ENCODE data around the gene PLA2G4B.

PLA2G4B gene

GRCh38 chr15:41801185-41801584 is 37.5 kb upstream of the PLA2G4B start:
- Histone ChIP-seq H3K79me2 (ENCODE audit: insufficient read depth, low read depth) (no peaks in the 10 kb centered on the region), H3K36me3 (ENCODE audit: insufficient read depth) (no peaks in the 10 kb centered on the region), H2AFZ (ENCODE audit: low read depth) (no peak overlapping the region), H3K4me2 (no peak overlapping the region), H3K4me3 (IDR thresholded peaks at IDR 0.05; ENCODE audit: insufficient read depth, low read depth, low read length) (no peak overlapping the region), H3K4me1 (ENCODE audit: low read depth, poor library complexity, severe bottlenecking) (peaks cover 35% of the 10 kb centered on the region), H3K27ac (no peak overlapping the region), H4K20me1 (ENCODE audit: insufficient read depth) (no peaks in the 10 kb centered on the region), H3K27me3 (ENCODE audit: insufficient read depth, low read depth) (no peaks in the 10 kb centered on the region), H3K9ac (no peak overlapping the region)
- TF ChIP-seq CTCF (conservative IDR thresholded peaks at IDR 0.05; ENCODE audit: low read depth, low read length), result no peak

GRCh38 chr15:41801850-41802455 is 36.7 kb upstream of the PLA2G4B start:
- TF ChIP-seq CTCF (conservative IDR thresholded peaks at IDR 0.05; ENCODE audit: low read depth, low read length), result no peak
- Histone ChIP-seq H2AFZ (ENCODE audit: low read depth) (no peak overlapping the region), H4K20me1 (ENCODE audit: insufficient read depth) (no peaks in the 10 kb centered on the region), H3K4me3 (IDR thresholded peaks at IDR 0.05; ENCODE audit: insufficient read depth, low read depth, low read length) (no peak overlapping the region), H3K27ac (no peak overlapping the region), H3K36me3 (ENCODE audit: insufficient read depth) (no peaks in the 10 kb centered on the region), H3K27me3 (ENCODE audit: insufficient read depth, low read depth) (no peaks in the 10 kb centered on the region), H3K9ac (no peak overlapping the region), H3K79me2 (ENCODE audit: insufficient read depth, low read depth) (no peaks in the 10 kb centered on the region), H3K4me1 (ENCODE audit: low read depth, poor library complexity, severe bottlenecking) (peaks cover 29% of the 10 kb centered on the region), H3K4me2 (no peak overlapping the region)

GRCh38 chr15:41804361-41804760 is 34.3 kb upstream of the PLA2G4B start:
- no peak for TF ChIP-seq CTCF (conservative IDR thresholded peaks at IDR 0.05; ENCODE audit: low read depth, low read length)
- Histone ChIP-seq H2AFZ (ENCODE audit: low read depth) (no peak overlapping the region), H3K27me3 (ENCODE audit: insufficient read depth, low read depth) (no peaks in the 10 kb centered on the region), H3K9ac (no peak overlapping the region), H4K20me1 (ENCODE audit: insufficient read depth) (no peaks in the 10 kb centered on the region), H3K4me2 (no peak overlapping the region), H3K36me3 (ENCODE audit: insufficient read depth) (no peaks in the 10 kb centered on the region), H3K4me3 (IDR thresholded peaks at IDR 0.05; ENCODE audit: insufficient read depth, low read depth, low read length) (no peak overlapping the region), H3K79me2 (ENCODE audit: insufficient read depth, low read depth) (no peaks in the 10 kb centered on the region), H3K4me1 (ENCODE audit: low read depth, poor library complexity, severe bottlenecking) (peaks cover 8% of the 10 kb centered on the region), H3K27ac (no peak overlapping the region)

- no peaks in the 10 kb centered on the region for H3K27me3 ChIP-seq (ENCODE audit: insufficient read depth, low read depth)
- H3K4me3 ChIP-seq (IDR thresholded peaks at IDR 0.05; ENCODE audit: insufficient read depth, low read depth, low read length), result no peak overlapping the region
- H3K4me2 ChIP-seq, result no peak overlapping the region
- no peak overlapping the region for H3K27ac ChIP-seq
- H3K79me2 ChIP-seq (ENCODE audit: insufficient read depth, low read depth), result no peaks in the 10 kb centered on the region
- H4K20me1 ChIP-seq (ENCODE audit: insufficient read depth), result no peaks in the 10 kb centered on the region
- H2AFZ ChIP-seq (ENCODE audit: low read depth), result no peak overlapping the region
- no peak overlapping the region for H3K9ac ChIP-seq
- no peaks in the 10 kb centered on the region for H3K36me3 ChIP-seq (ENCODE audit: insufficient read depth)
- TF ChIP-seq CTCF (conservative IDR thresholded peaks at IDR 0.05; ENCODE audit: low read depth, low read length), result no peak
- peaks cover under 1% of the 10 kb centered on the region for H3K4me1 ChIP-seq (ENCODE audit: low read depth, poor library complexity, severe bottlenecking)
Observed at GRCh38 chr15:41804916-41805666, 33.6 kb upstream of the PLA2G4B start.
